Smooth muscle cell (in vitro differentiated cells): ENCODE results near the gene RTN4IP1. TPM values are rescaled to one million over a fixed set of nuclear protein-coding genes. Genes with fewer than 3 reads are reported as not detected.

Experiments used
- DNase-seq: peaks from one replicate; lab custom pipeline; 2025; ENCODE audit not compliant: unreplicated experiment; lab: John Stamatoyannopoulos, UW
- H2AFZ ChIP-seq: fragments of 200-600 bp; sonication (generic); 2 replicates; pipeline ENCODE4 v1.6.0; 2016; ENCODE audit warnings: antibody characterized with exemption, low read depth, mild to moderate bottlenecking
- H3F3A ChIP-seq: fragments of 200-600 bp; sonication (generic); 2 replicates; pipeline ENCODE4 v1.6.0; 2017; ENCODE audit warnings: antibody characterized with exemption, low read depth
- H3K27ac ChIP-seq: fragments of 200-600 bp; sonication (generic); 2 replicates; pipeline ENCODE4 v1.5.1; 2016; ENCODE audit warnings: low read depth, mild to moderate bottlenecking
- H3K27me3 ChIP-seq: fragments of 200-600 bp; sonication (generic); 2 replicates; pipeline ENCODE4 v1.6.1; 2016; ENCODE audit warnings: low read depth, mild to moderate bottlenecking
- H3K36me3 ChIP-seq: fragments of 200-600 bp; sonication (generic); 2 replicates; pipeline ENCODE4 v1.5.1; 2016; ENCODE audit warnings: low read depth
- H3K4me1 ChIP-seq: fragments of 200-600 bp; sonication (generic); 2 replicates; pipeline ENCODE4 v1.5.1; 2016; ENCODE audit warnings: low read depth
- H3K4me2 ChIP-seq: fragments of 200-600 bp; sonication (generic); 2 replicates; pipeline ENCODE4 v1.6.0; 2016; ENCODE audit warnings: mild to moderate bottlenecking
- H3K4me3 ChIP-seq: fragments of 200-600 bp; sonication (generic); 2 replicates; pipeline ENCODE4 v1.5.1; 2016; ENCODE audit warnings: mild to moderate bottlenecking
- H3K79me2 ChIP-seq: fragments of 200-600 bp; sonication (generic); 2 replicates; pipeline ENCODE4 v1.6.0; 2016; ENCODE audit warnings: low read depth, mild to moderate bottlenecking
- H3K9ac ChIP-seq: fragments of 200-600 bp; sonication (generic); 2 replicates; pipeline ENCODE4 v1.6.0; 2016; ENCODE audit warnings: low read depth
- H3K9me3 ChIP-seq: fragments of 200-600 bp; sonication (generic); replicated peaks from 2 replicates; pipeline ENCODE4 v1.5.1; 2016; ENCODE audit warnings: low read depth
- H4K20me1 ChIP-seq: fragments of 200-600 bp; sonication (generic); 2 replicates; pipeline ENCODE4 v1.6.0; 2016; ENCODE audit warnings: low read depth
- CTCF ChIP-seq: fragments of 200-600 bp; sonication (generic); IDR thresholded peaks from 2 replicates; pipeline ENCODE4 v1.5.1; 2017; ENCODE audit warnings: borderline replicate concordance, mild to moderate bottlenecking, antibody characterized with exemption; ENCODE audit not compliant: insufficient read depth, poor library complexity, severe bottlenecking
- WGBS: methylation state at CpG from one replicate; pipeline ENCODE4 v1.1.7; 2016; ENCODE audit warnings: low lambda C conversion rate; 5-methylcytosine and 5-hydroxymethylcytosine counted together
- polyA plus RNA-seq: library from polyadenylated mRNA; unstranded; fragments of >200 nt; fragmentation: Nextera tagmentation; extraction: Ambion mirVana; gene quantifications from 2 replicates; pipeline ENCODE4 v1.2.1, GENCODE V29; 2016
- total RNA-seq: library from RNA; depleted of rRNA; stranded (reverse); fragments of >200 nt; gene quantifications from 2 replicates; pipeline ENCODE4 v1.2.3, GENCODE V29; 2014

Gene RTN4IP1
- total and polyA plus RNA-seq, 2 experiments from 2014 or later = 5.7 to 8.2 TPM

GRCh38 chr6:106662458-106662857, 33.2 kb upstream of the RTN4IP1 start:
- Histone ChIP-seq H3F3A (no peaks in the 10 kb centered on the region), H2AFZ (no peak overlapping the region), H3K79me2 (no peaks in the 10 kb centered on the region), H3K4me1 (no peaks in the 10 kb centered on the region), H3K9me3 (peaks cover 9% of the 10 kb centered on the region), H3K36me3 (peaks cover 30% of the 10 kb centered on the region), H3K27ac (peak overlapping the region; percentile 51), H3K4me2 (no peak overlapping the region), H3K9ac (no peak overlapping the region), H4K20me1 (no peaks in the 10 kb centered on the region), H3K27me3 (no peaks in the 10 kb centered on the region), H3K4me3 (no peak overlapping the region)
- TF ChIP-seq CTCF = no peak
- WGBS = 80% methylated on average over 2 of the region's 2 CpGs
- DNase-seq = no peak

- H3K79me2 ChIP-seq = no peaks in the 10 kb centered on the region
- H3K27ac ChIP-seq = no peak overlapping the region
- H3K27me3 ChIP-seq = no peaks in the 10 kb centered on the region
- no peaks in the 10 kb centered on the region for H4K20me1 ChIP-seq
- no peak overlapping the region for H3K4me3 ChIP-seq
- no peaks in the 10 kb centered on the region for H3F3A ChIP-seq
- H3K9me3 ChIP-seq = peaks cover 9% of the 10 kb centered on the region
- DNase-seq = no peak
- H3K36me3 ChIP-seq = peaks cover 46% of the 10 kb centered on the region
- WGBS = 81% methylated on average over 2 of the region's 2 CpGs
- H3K4me2 ChIP-seq = no peak overlapping the region
- no peaks in the 10 kb centered on the region for H3K4me1 ChIP-seq
- TF ChIP-seq CTCF = no peak
- no peak overlapping the region for H3K9ac ChIP-seq
- H2AFZ ChIP-seq = no peak overlapping the region
Observed at GRCh38 chr6:106659859-106660258, 30.6 kb upstream of the RTN4IP1 start.

- peaks cover 34% of the 10 kb centered on the region for H3K36me3 ChIP-seq
- H3K4me3 ChIP-seq = no peak overlapping the region
- peaks cover 9% of the 10 kb centered on the region for H3K9me3 ChIP-seq
- no peak for DNase-seq
- H3K4me2 ChIP-seq = no peak overlapping the region
- no peak overlapping the region for H2AFZ ChIP-seq
- no peaks in the 10 kb centered on the region for H3K79me2 ChIP-seq
- no peak overlapping the region for H3K9ac ChIP-seq
- 99% methylated on average over 4 of the region's 4 CpGs for WGBS
- no peak for TF ChIP-seq CTCF
- no peak overlapping the region for H3K27ac ChIP-seq
- no peaks in the 10 kb centered on the region for H3F3A ChIP-seq
- no peaks in the 10 kb centered on the region for H4K20me1 ChIP-seq
- H3K27me3 ChIP-seq = no peaks in the 10 kb centered on the region
- H3K4me1 ChIP-seq = no peaks in the 10 kb centered on the region
Observed at GRCh38 chr6:106658469-106658868, 29.2 kb upstream of the RTN4IP1 start.

- no peaks in the 10 kb centered on the region for H3K9me3 ChIP-seq
- no peaks in the 10 kb centered on the region for H3K4me1 ChIP-seq
- 98% methylated on average over 7 of the region's 7 CpGs for WGBS
- H4K20me1 ChIP-seq = no peaks in the 10 kb centered on the region
- H3K27me3 ChIP-seq = no peaks in the 10 kb centered on the region
- H3F3A ChIP-seq = no peaks in the 10 kb centered on the region
- no peak for TF ChIP-seq CTCF
- H3K79me2 ChIP-seq = no peaks in the 10 kb centered on the region
- H3K27ac ChIP-seq = no peak overlapping the region
- no peak overlapping the region for H2AFZ ChIP-seq
- no peak overlapping the region for H3K9ac ChIP-seq
- DNase-seq = no peak
- no peak overlapping the region for H3K4me3 ChIP-seq
- peaks cover 19% of the 10 kb centered on the region for H3K36me3 ChIP-seq
- H3K4me2 ChIP-seq = no peak overlapping the region
Observed at GRCh38 chr6:106648651-106649308, 19.5 kb upstream of the RTN4IP1 start.
